ENCODE results near the gene APBB2.
A peak's percentile ranks its signal among the peaks of the same experiment; 100 is the strongest.

Gene APBB2

GRCh38 chr4:40778090-40778489 lies 436.3 kb downstream of the APBB2 start:
- TF ChIP-seq ZNF8 (CRISPR knock-in tag; IDR thresholded peaks at IDR 0.05) (no peak), RARB (CRISPR knock-in tag; IDR thresholded peaks at IDR 0.05) (no peak), GLIS3 (CRISPR knock-in tag; IDR thresholded peaks at IDR 0.05) (no peak)
- no peak for ATAC-seq

- peak; percentile 92 for ATAC-seq
- TF ChIP-seq ZNF8 (CRISPR knock-in tag; IDR thresholded peaks at IDR 0.05) (no peak), TOX (CRISPR knock-in tag; IDR thresholded peaks at IDR 0.05; ENCODE audit: borderline replicate concordance) (peak; percentile 75; the same call in 1 of the 2 replicates), SNAI2 (CRISPR knock-in tag; IDR thresholded peaks at IDR 0.05) (no peak), GLIS3 (CRISPR knock-in tag; IDR thresholded peaks at IDR 0.05) (no peak)
Measured at GRCh38 chr4:40769266-40769665, 445.1 kb downstream of the APBB2 start.

- TF ChIP-seq ESRRG (CRISPR knock-in tag; IDR thresholded peaks at IDR 0.05) (no peak), ZNF8 (CRISPR knock-in tag; IDR thresholded peaks at IDR 0.05) (no peak), TCF4 (CRISPR knock-in tag; IDR thresholded peaks at IDR 0.05; ENCODE audit: borderline replicate concordance) (no peak), ZC3H10 (CRISPR knock-in tag; IDR thresholded peaks at IDR 0.05) (no peak), PPARA (CRISPR knock-in tag; IDR thresholded peaks at IDR 0.05; ENCODE audit: borderline replicate concordance) (no peak), ZFP3 (CRISPR knock-in tag; IDR thresholded peaks at IDR 0.05) (no peak), BACH2 (CRISPR knock-in tag; IDR thresholded peaks at IDR 0.05; ENCODE audit: borderline replicate concordance) (no peak), RARB (CRISPR knock-in tag; IDR thresholded peaks at IDR 0.05) (no peak), CSDC2 (CRISPR knock-in tag; IDR thresholded peaks at IDR 0.05) (no peak), POU6F1 (CRISPR knock-in tag; IDR thresholded peaks at IDR 0.05; ENCODE audit: borderline replicate concordance, low read depth) (no peak), OSR1 (CRISPR knock-in tag; IDR thresholded peaks at IDR 0.05) (no peak)
- TF ChIP-seq, protein P1, sequence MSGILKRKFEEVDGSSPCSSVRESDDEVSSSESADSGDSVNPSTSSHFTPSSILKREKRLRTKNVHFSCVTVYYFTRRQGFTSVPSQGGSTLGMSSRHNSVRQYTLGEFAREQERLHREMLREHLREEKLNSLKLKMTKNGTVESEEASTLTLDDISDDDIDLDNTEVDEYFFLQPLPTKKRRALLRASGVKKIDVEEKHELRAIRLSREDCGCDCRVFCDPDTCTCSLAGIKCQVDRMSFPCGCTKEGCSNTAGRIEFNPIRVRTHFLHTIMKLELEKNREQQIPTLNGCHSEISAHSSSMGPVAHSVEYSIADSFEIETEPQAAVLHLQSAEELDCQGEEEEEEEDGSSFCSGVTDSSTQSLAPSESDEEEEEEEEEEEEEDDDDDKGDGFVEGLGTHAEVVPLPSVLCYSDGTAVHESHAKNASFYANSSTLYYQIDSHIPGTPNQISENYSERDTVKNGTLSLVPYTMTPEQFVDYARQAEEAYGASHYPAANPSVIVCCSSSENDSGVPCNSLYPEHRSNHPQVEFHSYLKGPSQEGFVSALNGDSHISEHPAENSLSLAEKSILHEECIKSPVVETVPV (CRISPR knock-in tag; IDR thresholded peaks at IDR 0.05): no peak
- TF ChIP-seq, protein P2, sequence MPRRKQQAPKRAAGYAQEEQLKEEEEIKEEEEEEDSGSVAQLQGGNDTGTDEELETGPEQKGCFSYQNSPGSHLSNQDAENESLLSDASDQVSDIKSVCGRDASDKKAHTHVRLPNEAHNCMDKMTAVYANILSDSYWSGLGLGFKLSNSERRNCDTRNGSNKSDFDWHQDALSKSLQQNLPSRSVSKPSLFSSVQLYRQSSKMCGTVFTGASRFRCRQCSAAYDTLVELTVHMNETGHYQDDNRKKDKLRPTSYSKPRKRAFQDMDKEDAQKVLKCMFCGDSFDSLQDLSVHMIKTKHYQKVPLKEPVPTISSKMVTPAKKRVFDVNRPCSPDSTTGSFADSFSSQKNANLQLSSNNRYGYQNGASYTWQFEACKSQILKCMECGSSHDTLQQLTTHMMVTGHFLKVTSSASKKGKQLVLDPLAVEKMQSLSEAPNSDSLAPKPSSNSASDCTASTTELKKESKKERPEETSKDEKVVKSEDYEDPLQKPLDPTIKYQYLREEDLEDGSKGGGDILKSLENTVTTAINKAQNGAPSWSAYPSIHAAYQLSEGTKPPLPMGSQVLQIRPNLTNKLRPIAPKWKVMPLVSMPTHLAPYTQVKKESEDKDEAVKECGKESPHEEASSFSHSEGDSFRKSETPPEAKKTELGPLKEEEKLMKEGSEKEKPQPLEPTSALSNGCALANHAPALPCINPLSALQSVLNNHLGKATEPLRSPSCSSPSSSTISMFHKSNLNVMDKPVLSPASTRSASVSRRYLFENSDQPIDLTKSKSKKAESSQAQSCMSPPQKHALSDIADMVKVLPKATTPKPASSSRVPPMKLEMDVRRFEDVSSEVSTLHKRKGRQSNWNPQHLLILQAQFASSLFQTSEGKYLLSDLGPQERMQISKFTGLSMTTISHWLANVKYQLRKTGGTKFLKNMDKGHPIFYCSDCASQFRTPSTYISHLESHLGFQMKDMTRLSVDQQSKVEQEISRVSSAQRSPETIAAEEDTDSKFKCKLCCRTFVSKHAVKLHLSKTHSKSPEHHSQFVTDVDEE (CRISPR knock-in tag; IDR thresholded peaks at IDR 0.05): no peak
- no peak for ATAC-seq
Measured at GRCh38 chr4:40763228-40763716, 451.1 kb downstream of the APBB2 start.

Data from SK-N-SH treated with all-trans-retinoic acid at 6 μM for 48 hours (cell line).